ENCODE data around the gene DNAJC4. TPM values are rescaled to one million over a fixed set of nuclear protein-coding genes. Genes with fewer than 3 reads are reported as not detected.

DNAJC4 gene
- total RNA-seq, 1 experiment from 2014 or later, result 26.0 TPM

DNA sequence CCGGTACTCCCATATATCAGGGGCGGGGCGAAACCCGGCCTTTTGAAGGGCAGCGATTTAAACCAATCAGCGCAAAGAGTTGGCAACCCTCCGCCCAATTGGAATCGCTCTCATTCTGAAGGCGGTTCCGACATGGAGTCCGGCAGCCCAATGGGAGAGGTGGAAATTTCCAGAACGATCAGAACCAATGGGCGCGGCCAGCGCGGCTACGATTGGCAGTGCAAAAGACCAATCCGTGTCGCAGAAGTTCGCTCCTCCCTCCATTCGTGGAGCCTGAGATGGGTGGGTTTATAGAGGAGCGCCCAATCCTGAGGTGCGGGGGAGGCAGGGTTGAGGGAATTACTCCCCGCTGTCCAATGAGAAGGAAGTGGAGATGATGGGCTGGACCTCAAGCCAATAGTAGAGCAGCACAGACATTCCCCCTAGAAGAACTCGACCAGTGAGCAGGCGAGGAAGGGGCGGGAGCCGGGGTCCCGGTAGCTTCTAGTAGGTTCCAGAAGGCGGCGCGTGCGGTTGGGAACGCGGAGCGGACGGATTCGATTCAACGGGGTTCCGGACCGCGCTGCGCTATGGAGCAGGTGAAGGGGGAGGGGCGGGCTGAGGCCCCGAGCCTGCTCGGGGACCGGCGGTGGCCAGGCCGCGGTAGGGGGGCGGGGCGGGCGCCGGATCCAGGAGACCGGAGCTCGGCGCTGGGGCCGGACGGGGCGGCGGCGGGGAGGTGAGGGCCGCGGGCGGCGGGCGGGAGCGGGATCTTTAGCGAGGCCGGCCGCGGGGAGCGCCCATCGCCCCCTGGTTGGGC is 44.5 kb upstream of the DNAJC4 start, which contains the start of gene STIP1 (continued):
- TF ChIP-seq JUN (CRISPR knock-in tag; IDR thresholded peaks at IDR 0.05) (no peak), ZNF416 (CRISPR knock-in tag; IDR thresholded peaks at IDR 0.05) (no peak), ESRRA (CRISPR knock-in tag; IDR thresholded peaks at IDR 0.05; ENCODE audit: borderline replicate concordance) (no peak), NFYB (CRISPR knock-in tag; conservative IDR thresholded peaks at IDR 0.05; ENCODE audit: low read depth) (peak; percentile 100), SMAD4 (CRISPR knock-in tag; IDR thresholded peaks at IDR 0.05) (no peak)
- TF ChIP-seq, protein P1, sequence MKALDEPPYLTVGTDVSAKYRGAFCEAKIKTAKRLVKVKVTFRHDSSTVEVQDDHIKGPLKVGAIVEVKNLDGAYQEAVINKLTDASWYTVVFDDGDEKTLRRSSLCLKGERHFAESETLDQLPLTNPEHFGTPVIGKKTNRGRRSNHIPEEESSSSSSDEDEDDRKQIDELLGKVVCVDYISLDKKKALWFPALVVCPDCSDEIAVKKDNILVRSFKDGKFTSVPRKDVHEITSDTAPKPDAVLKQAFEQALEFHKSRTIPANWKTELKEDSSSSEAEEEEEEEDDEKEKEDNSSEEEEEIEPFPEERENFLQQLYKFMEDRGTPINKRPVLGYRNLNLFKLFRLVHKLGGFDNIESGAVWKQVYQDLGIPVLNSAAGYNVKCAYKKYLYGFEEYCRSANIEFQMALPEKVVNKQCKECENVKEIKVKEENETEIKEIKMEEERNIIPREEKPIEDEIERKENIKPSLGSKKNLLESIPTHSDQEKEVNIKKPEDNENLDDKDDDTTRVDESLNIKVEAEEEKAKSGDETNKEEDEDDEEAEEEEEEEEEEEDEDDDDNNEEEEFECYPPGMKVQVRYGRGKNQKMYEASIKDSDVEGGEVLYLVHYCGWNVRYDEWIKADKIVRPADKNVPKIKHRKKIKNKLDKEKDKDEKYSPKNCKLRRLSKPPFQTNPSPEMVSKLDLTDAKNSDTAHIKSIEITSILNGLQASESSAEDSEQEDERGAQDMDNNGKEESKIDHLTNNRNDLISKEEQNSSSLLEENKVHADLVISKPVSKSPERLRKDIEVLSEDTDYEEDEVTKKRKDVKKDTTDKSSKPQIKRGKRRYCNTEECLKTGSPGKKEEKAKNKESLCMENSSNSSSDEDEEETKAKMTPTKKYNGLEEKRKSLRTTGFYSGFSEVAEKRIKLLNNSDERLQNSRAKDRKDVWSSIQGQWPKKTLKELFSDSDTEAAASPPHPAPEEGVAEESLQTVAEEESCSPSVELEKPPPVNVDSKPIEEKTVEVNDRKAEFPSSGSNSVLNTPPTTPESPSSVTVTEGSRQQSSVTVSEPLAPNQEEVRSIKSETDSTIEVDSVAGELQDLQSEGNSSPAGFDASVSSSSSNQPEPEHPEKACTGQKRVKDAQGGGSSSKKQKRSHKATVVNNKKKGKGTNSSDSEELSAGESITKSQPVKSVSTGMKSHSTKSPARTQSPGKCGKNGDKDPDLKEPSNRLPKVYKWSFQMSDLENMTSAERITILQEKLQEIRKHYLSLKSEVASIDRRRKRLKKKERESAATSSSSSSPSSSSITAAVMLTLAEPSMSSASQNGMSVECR (CRISPR knock-in tag; IDR thresholded peaks at IDR 0.05; ENCODE audit: borderline replicate concordance), result peak; percentile 43; the same call in 1 of the 2 replicates
- TF ChIP-seq, protein P2, sequence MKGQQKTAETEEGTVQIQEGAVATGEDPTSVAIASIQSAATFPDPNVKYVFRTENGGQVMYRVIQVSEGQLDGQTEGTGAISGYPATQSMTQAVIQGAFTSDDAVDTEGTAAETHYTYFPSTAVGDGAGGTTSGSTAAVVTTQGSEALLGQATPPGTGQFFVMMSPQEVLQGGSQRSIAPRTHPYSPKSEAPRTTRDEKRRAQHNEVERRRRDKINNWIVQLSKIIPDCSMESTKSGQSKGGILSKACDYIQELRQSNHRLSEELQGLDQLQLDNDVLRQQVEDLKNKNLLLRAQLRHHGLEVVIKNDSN (CRISPR knock-in tag; IDR thresholded peaks at IDR 0.05), result peak; percentile 33; the same call in 1 of the 2 replicates

DNA sequence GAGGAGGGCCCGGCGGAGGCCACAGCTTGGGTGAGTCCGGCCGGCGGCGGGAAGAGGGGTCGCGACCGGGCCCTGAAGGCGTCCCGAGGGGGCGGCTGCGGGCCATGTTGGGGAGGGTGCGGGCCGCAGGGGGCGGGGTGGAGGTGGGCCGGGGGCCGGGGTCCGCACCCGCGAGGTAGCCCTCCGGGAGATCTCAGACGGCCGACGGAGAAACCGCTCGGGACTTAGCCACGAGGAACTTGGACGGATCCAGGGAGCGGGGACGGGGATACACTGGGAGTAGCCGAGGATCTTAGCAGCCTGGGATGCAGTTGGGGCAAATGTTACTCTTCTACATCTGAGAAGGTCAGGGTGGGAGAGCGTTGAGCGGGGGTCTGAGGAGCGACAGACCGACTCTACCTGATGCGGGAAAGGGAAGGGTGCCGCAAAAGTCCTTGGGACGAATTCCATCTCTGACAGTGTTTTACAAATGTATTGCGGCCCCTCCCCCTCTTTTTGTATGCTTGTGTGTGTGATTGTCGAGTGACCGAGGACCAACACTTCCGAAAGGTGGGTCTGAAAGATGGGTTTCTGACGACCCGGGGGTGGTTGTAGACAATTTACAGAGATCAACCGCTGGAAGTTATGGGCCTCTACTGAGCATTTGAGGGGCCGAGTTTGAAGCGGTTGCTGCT is 43.7 kb upstream of the DNAJC4 start:
- DNase-seq (ENCODE audit: low spot score) (no peak), ATAC-seq (no peak)
- Mint-ChIP-seq H3K27ac (no peak overlapping the region), H3K27me3 (ENCODE audit: low read depth) (no peaks in the 10 kb centered on the region), H3K4me1 (peaks cover 33% of the 10 kb centered on the region), H3K9me3 (no peaks in the 10 kb centered on the region), H3K36me3 (peaks cover 14% of the 10 kb centered on the region), H3K4me3 (no peak overlapping the region)
- CTCF ChIA-PET, result interaction anchor here (0.6 to 3.1 kb wide), 15 partner anchors 18 to 241 kb away, joined by 3 to 23 read pairs (median 5); partner anchors contain the start of genes NUDT22, PRDX5, TRMT112 and TRPT1
- POLR2A ChIA-PET, result interaction anchor here (0.6 to 2.1 kb wide), 5 partner anchors 21 to 56 kb away, joined by 3 to 11 read pairs (median 5); partner anchors contain the start of genes FKBP2 and MACROD1
- TF ChIP-seq, protein P3, sequence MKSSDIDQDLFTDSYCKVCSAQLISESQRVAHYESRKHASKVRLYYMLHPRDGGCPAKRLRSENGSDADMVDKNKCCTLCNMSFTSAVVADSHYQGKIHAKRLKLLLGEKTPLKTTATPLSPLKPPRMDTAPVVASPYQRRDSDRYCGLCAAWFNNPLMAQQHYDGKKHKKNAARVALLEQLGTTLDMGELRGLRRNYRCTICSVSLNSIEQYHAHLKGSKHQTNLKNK (CRISPR knock-in tag; IDR thresholded peaks at IDR 0.05), result no peak
- TF ChIP-seq SOX15 (CRISPR knock-in tag; IDR thresholded peaks at IDR 0.05), result no peak
- no peak for TF ChIP-seq TEAD1 (CRISPR knock-in tag; IDR thresholded peaks at IDR 0.05)
- TF ChIP-seq, protein P4, sequence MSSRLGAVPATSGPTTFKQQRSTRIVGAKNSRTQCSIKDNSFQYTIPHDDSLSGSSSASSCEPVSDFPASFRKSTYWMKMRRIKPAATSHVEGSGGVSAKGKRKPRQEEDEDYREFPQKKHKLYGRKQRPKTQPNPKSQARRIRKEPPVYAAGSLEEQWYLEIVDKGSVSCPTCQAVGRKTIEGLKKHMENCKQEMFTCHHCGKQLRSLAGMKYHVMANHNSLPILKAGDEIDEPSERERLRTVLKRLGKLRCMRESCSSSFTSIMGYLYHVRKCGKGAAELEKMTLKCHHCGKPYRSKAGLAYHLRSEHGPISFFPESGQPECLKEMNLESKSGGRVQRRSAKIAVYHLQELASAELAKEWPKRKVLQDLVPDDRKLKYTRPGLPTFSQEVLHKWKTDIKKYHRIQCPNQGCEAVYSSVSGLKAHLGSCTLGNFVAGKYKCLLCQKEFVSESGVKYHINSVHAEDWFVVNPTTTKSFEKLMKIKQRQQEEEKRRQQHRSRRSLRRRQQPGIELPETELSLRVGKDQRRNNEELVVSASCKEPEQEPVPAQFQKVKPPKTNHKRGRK (CRISPR knock-in tag; IDR thresholded peaks at IDR 0.05; ENCODE audit: borderline replicate concordance), result no peak
- TF ChIP-seq, protein P5, sequence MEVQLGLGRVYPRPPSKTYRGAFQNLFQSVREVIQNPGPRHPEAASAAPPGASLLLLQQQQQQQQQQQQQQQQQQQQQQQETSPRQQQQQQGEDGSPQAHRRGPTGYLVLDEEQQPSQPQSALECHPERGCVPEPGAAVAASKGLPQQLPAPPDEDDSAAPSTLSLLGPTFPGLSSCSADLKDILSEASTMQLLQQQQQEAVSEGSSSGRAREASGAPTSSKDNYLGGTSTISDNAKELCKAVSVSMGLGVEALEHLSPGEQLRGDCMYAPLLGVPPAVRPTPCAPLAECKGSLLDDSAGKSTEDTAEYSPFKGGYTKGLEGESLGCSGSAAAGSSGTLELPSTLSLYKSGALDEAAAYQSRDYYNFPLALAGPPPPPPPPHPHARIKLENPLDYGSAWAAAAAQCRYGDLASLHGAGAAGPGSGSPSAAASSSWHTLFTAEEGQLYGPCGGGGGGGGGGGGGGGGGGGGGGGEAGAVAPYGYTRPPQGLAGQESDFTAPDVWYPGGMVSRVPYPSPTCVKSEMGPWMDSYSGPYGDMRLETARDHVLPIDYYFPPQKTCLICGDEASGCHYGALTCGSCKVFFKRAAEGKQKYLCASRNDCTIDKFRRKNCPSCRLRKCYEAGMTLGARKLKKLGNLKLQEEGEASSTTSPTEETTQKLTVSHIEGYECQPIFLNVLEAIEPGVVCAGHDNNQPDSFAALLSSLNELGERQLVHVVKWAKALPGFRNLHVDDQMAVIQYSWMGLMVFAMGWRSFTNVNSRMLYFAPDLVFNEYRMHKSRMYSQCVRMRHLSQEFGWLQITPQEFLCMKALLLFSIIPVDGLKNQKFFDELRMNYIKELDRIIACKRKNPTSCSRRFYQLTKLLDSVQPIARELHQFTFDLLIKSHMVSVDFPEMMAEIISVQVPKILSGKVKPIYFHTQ (CRISPR knock-in tag; IDR thresholded peaks at IDR 0.05), result no peak
- TF ChIP-seq, protein P6, sequence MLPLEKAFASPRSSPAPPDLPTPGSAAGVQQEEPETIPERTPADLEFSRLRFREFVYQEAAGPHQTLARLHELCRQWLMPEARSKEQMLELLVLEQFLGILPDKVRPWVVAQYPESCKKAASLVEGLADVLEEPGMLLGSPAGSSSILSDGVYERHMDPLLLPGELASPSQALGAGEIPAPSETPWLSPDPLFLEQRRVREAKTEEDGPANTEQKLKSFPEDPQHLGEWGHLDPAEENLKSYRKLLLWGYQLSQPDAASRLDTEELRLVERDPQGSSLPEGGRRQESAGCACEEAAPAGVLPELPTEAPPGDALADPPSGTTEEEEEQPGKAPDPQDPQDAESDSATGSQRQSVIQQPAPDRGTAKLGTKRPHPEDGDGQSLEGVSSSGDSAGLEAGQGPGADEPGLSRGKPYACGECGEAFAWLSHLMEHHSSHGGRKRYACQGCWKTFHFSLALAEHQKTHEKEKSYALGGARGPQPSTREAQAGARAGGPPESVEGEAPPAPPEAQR (CRISPR knock-in tag; IDR thresholded peaks at IDR 0.05), result no peak
- TF ChIP-seq, protein P7, sequence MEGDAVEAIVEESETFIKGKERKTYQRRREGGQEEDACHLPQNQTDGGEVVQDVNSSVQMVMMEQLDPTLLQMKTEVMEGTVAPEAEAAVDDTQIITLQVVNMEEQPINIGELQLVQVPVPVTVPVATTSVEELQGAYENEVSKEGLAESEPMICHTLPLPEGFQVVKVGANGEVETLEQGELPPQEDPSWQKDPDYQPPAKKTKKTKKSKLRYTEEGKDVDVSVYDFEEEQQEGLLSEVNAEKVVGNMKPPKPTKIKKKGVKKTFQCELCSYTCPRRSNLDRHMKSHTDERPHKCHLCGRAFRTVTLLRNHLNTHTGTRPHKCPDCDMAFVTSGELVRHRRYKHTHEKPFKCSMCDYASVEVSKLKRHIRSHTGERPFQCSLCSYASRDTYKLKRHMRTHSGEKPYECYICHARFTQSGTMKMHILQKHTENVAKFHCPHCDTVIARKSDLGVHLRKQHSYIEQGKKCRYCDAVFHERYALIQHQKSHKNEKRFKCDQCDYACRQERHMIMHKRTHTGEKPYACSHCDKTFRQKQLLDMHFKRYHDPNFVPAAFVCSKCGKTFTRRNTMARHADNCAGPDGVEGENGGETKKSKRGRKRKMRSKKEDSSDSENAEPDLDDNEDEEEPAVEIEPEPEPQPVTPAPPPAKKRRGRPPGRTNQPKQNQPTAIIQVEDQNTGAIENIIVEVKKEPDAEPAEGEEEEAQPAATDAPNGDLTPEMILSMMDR (IDR thresholded peaks at IDR 0.05), result no peak
- no peak for TF ChIP-seq ZNF416 (CRISPR knock-in tag; IDR thresholded peaks at IDR 0.05)
- no peak for TF ChIP-seq MXD4 (CRISPR knock-in tag; IDR thresholded peaks at IDR 0.05; ENCODE audit: borderline replicate concordance)
- TF ChIP-seq, protein P8, sequence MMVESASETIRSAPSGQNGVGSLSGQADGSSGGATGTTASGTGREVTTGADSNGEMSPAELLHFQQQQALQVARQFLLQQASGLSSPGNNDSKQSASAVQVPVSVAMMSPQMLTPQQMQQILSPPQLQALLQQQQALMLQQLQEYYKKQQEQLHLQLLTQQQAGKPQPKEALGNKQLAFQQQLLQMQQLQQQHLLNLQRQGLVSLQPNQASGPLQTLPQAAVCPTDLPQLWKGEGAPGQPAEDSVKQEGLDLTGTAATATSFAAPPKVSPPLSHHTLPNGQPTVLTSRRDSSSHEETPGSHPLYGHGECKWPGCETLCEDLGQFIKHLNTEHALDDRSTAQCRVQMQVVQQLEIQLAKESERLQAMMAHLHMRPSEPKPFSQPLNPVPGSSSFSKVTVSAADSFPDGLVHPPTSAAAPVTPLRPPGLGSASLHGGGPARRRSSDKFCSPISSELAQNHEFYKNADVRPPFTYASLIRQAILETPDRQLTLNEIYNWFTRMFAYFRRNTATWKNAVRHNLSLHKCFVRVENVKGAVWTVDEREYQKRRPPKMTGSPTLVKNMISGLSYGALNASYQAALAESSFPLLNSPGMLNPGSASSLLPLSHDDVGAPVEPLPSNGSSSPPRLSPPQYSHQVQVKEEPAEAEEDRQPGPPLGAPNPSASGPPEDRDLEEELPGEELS (CRISPR knock-in tag; IDR thresholded peaks at IDR 0.05), result no peak
- TF ChIP-seq ZBTB21 (CRISPR knock-in tag; IDR thresholded peaks at IDR 0.05; ENCODE audit: borderline replicate concordance), result no peak

All from WTC11 (cell line).